Esophagus (tissue), 2 donors: Measurements from ENCODE around the gene NPAS3. TPM values are rescaled to one million over a fixed set of nuclear protein-coding genes. Genes with fewer than 3 reads are reported as not detected.

Experiments used
- H3K27ac ChIP-seq, 2 donors: one replicate each; pipeline ENCODE4 v1.5.1; 2013; ENCODE audit warnings: low read depth in 2 of 2, mild to moderate bottlenecking in 2 of 2, inconsistent platforms in 1 of 2, low read length in 1 of 2, moderate library complexity in 1 of 2
- H3K27me3 ChIP-seq, 2 donors: one replicate each; pipeline ENCODE4 v1.6.1; 2013; ENCODE audit warnings: low read length in 2 of 2, control low read depth in 1 of 2, mild to moderate bottlenecking in 1 of 2; ENCODE audit not compliant: insufficient read depth in 2 of 2, control insufficient read depth in 1 of 2
- H3K36me3 ChIP-seq, 2 donors: one replicate each; pipeline ENCODE4 v1.6.1; 2013; ENCODE audit warnings: low read length in 1 of 2; ENCODE audit not compliant: control insufficient read depth in 2 of 2, insufficient read depth in 2 of 2
- H3K4me1 ChIP-seq, 2 donors: one replicate each; pipeline ENCODE4 v1.6.1; 2013; ENCODE audit warnings: low read length in 1 of 2; ENCODE audit not compliant: control insufficient read depth in 2 of 2, insufficient read depth in 2 of 2
- H3K4me3 ChIP-seq, 2 donors: one replicate each; pipeline ENCODE4 v1.5.1; 2013; ENCODE audit warnings: low read length in 2 of 2, mild to moderate bottlenecking in 2 of 2, low read depth in 1 of 2, moderate library complexity in 1 of 2
- H3K9me3 ChIP-seq, 2 donors: one replicate each; pipeline ENCODE4 v1.6.1; 2013; ENCODE audit warnings: mild to moderate bottlenecking in 2 of 2, low read depth in 1 of 2, low read length in 1 of 2, moderate library complexity in 1 of 2; ENCODE audit not compliant: control insufficient read depth in 2 of 2, insufficient read depth in 1 of 2
- WGBS, 2 donors: extraction: QIAGEN DNeasy Blood & Tissue Kit; methylation state at CpG; one replicate each; pipeline ENCODE4 v1.1.7; 2013; 5-methylcytosine and 5-hydroxymethylcytosine counted together
- polyA plus RNA-seq, 2 donors: library from polyadenylated mRNA; stranded (reverse); fragments of 200-250 nt; gene quantifications; one replicate each; pipeline ENCODE4 v1.2.3, GENCODE V29; 2013
- donor health status: healthy with polysubstance abuse.
- donor health status: Bipolar disorder and iron deficiency.

The NPAS3 gene
- polyA plus RNA-seq, 2 donors = 0.08 to 0.13 TPM

DNA sequence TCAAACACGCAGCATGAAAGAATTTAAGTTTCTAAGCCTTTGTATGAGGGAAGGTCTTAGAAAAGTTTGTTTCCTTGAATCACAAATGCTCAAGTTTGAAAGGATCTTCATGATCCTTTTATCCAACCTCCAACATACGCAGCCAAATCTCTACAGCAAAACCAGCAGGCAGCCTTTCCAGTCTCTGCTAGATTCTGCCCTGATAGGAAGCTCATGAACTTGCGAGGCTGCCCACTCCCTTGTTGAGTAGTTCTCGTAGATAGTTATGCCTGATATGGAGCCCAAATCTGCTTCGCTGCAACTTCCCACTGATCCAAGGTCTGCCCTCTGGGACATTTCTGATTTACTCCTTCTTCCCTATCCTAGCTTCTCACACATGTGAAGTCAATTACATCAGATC, 739.3 kb downstream of the NPAS3 start:
- WGBS, 2 donors = 92 to 93% methylated on average over 5 of the region's 5 CpGs
- Histone ChIP-seq H3K36me3 (no peaks in the 10 kb centered on the region), H3K4me3 (no peak overlapping the region), H3K4me1 (no peaks in the 10 kb centered on the region), H3K27ac (no peak overlapping the region), H3K27me3 (no peaks in the 10 kb centered on the region), H3K9me3 (no peaks in the 10 kb centered on the region)

DNA sequence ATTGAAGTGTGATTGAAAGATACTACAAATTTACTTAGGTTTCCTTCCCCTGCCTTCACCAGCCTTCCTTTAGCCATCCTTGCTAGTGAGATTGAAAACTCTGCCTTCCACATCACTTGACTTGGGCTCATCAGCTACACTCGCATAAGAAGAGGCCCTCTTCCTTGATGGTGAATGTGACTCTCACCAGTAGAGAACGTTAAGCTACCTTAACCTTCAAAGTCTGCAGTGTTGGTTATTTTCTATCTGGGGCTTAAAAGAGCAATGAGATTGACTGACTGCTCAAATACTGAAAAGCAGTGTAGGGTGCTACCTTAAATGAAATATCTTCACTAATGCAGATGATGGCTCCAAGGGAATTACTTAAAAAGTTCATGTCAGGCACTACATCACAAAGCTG, 740.3 kb downstream of the NPAS3 start:
- WGBS, 2 donors = 85 to 91% methylated on average over 2 of the region's 2 CpGs
- Histone ChIP-seq H3K9me3 (no peaks in the 10 kb centered on the region), H3K36me3 (no peaks in the 10 kb centered on the region), H3K4me3 (no peak overlapping the region), H3K4me1 (no peaks in the 10 kb centered on the region), H3K27me3 (no peaks in the 10 kb centered on the region), H3K27ac (no peak overlapping the region)

DNA sequence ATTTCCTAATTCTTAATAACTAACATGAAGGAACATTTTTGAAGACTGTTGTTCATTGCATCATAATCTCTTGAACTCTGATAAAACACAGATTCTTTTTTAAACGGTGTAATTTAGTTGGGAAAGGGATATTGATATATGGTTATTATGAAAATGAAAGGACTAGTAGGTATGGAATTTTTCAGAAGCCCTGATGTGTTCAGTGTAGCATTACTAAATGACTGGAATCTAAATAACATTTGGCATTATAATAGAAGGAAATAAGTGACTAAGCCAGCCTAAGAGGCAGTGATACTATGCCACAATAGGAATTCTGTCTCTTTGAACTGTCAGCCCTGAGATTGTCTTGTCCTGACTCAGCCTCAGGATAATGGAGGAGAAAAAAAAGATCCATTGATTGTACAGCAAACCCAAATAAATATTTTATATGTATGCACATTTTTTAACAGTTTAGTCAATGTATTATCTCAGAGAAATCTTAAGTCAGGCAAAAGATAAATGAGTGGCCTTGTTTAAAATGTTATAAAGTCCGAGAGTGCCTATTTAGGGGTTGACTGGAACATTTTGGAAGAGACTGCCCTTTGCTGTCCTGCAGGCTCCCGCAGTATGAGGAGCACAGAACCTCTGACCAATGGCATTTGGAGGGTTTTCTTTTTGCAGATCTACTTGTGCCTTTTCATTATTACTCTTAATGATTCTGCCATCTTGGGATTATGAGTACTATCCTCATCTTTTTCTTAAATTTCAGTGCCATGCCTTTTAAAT, 741.0 kb downstream of the NPAS3 start:
- Histone ChIP-seq H3K9me3 (no peaks in the 10 kb centered on the region), H3K27ac (no peak overlapping the region), H3K36me3 (no peaks in the 10 kb centered on the region), H3K27me3 (no peaks in the 10 kb centered on the region), H3K4me1 (no peaks in the 10 kb centered on the region), H3K4me3 (no peak overlapping the region)
- 75 to 80% methylated on average over 3 of the region's 3 CpGs for WGBS, 2 donors

DNA sequence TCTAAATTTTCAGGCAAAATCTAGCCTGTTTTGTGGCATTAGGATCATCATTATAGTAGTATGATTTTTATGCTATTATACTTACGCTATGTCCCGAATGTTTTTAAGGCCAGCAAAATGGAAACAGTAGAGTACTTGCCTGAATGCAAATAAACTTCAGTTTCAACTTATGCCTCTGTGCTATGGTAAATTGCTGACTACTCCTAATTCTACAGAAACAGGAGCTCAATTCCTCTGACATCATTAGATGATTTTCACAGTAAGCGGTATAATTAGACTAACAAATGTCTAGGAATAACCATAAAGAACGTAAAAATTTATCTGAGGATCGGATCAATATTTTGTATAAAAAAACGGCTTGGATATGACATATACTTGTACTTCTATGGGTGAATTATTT, 742.2 kb downstream of the NPAS3 start:
- H3K27ac ChIP-seq = no peak overlapping the region
- H3K9me3 ChIP-seq = no peaks in the 10 kb centered on the region
- H3K4me3 ChIP-seq = no peak overlapping the region
- H3K4me1 ChIP-seq = no peaks in the 10 kb centered on the region
- 95 to 97% methylated on average over 6 of the region's 6 CpGs for WGBS, 2 donors
- no peaks in the 10 kb centered on the region for H3K36me3 ChIP-seq
- H3K27me3 ChIP-seq = no peaks in the 10 kb centered on the region

DNA sequence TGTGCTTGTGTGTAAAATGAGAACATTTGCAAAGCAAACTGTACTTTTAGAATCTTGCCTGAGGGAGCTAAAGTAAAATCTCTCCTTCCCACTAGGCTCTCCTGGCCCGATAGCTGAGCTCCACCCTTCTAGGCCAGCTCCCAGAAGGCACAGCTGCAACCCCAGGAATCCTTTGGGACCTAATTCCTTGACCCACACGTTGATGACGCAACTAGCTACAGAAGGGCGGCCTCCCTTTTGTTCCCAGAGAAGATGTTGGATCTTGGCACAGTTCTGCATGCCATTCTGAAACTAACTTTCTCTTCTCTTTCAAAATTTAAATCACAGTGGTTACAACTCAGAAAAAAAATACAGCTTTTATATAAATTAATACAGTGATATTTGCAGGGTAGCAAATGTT, 744.1 kb downstream of the NPAS3 start:
- H3K27me3 ChIP-seq = no peaks in the 10 kb centered on the region
- H3K36me3 ChIP-seq = no peaks in the 10 kb centered on the region
- no peaks in the 10 kb centered on the region for H3K4me1 ChIP-seq
- H3K27ac ChIP-seq = no peak overlapping the region
- no peaks in the 10 kb centered on the region for H3K9me3 ChIP-seq
- H3K4me3 ChIP-seq = no peak overlapping the region
- WGBS, 2 donors = 37 to 54% methylated on average over 4 of the region's 4 CpGs

DNA sequence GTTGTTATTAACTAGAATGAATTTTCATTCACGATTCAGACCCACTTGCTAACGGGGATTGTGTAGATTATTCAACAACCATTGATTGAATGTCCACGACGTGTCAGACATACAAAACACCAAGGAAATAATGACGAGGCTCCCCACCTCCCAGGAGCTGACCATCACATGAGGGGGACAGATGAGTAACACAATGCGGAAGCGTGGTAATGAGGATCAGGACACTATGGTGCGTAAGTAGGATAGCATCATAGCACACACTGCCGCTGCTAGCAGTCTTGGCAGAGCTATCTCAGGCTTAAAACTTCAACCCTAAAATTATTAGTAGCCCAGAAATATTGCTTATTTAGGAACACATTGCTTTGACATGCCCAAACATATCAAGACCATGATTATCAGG, 746.3 kb downstream of the NPAS3 start:
- Histone ChIP-seq H3K4me1 (no peaks in the 10 kb centered on the region), H3K27me3 (no peaks in the 10 kb centered on the region), H3K9me3 (no peaks in the 10 kb centered on the region), H3K27ac (no peak overlapping the region), H3K4me3 (no peak overlapping the region), H3K36me3 (no peaks in the 10 kb centered on the region)
- WGBS, 2 donors = 94 to 96% methylated on average over 9 of the region's 9 CpGs

DNA sequence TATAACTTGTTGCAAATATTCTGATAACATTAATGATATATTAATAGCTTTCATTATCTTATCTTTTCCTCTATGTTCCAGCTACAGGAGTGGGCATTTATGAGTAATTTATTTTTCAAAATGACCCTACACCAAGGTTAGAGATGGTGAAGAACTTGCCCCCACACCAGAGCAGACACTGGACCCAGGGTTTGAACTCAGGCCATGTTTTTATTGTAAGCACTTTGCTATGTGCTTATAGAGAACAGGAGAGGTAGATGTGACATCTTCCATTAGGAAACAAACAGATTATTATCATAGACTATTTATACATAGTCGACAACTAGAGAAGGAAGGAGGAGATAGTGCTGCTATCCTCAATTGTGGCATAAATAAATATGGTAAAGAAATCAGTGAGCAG, 747.0 kb downstream of the NPAS3 start:
- H3K36me3 ChIP-seq = no peaks in the 10 kb centered on the region
- H3K4me1 ChIP-seq = no peaks in the 10 kb centered on the region
- no peak overlapping the region for H3K4me3 ChIP-seq
- H3K27me3 ChIP-seq = no peaks in the 10 kb centered on the region
- H3K27ac ChIP-seq = no peak overlapping the region
- no peaks in the 10 kb centered on the region for H3K9me3 ChIP-seq
- 76 to 86% methylated on average over 1 of the region's 1 CpG for WGBS, 2 donors

DNA sequence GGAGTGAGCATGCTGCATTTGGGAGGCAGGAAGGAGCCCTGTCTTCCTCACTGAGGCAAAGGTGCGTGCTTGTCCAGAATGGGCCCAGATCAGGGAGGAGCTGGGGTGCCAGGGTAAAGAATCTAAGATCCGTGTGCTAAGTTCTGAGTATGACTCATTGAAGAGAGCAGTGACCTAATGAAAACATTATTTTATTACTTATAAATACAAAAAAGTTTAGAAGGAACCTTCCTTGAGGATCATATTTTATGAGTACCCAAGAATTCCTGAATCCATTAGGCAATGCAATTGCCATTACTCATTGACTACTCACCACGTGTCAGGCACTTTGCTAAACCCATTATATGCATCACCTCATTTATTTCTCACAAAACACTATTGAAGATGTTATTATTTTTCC, 747.5 kb downstream of the NPAS3 start:
- H3K27me3 ChIP-seq = no peaks in the 10 kb centered on the region
- no peak overlapping the region for H3K4me3 ChIP-seq
- WGBS, 2 donors = 65 to 68% methylated on average over 3 of the region's 3 CpGs
- no peaks in the 10 kb centered on the region for H3K4me1 ChIP-seq
- H3K9me3 ChIP-seq = no peaks in the 10 kb centered on the region
- H3K27ac ChIP-seq = no peak overlapping the region
- no peaks in the 10 kb centered on the region for H3K36me3 ChIP-seq

DNA sequence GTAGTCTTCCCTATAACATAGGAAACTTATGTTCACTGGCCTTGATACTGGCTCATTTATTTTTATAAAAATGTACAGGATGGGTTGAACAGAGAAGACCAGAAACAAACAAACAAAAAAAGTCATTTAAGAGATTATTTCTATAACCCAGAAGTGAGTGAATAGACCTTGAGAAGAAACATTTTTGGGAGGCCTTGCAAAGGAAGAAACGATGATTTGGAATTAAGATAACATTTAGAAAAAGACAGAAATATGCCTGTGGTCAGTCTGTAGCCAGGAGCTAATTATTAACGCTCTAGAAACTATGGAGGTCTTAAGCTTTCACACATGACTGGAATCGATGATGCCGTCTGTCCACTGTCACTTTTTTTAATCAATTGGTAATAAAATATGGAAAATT, 748.2 kb downstream of the NPAS3 start:
- Histone ChIP-seq H3K27me3 (no peaks in the 10 kb centered on the region), H3K9me3 (no peaks in the 10 kb centered on the region)
- 88 to 91% methylated on average over 4 of the region's 4 CpGs for WGBS, 2 donors

DNA sequence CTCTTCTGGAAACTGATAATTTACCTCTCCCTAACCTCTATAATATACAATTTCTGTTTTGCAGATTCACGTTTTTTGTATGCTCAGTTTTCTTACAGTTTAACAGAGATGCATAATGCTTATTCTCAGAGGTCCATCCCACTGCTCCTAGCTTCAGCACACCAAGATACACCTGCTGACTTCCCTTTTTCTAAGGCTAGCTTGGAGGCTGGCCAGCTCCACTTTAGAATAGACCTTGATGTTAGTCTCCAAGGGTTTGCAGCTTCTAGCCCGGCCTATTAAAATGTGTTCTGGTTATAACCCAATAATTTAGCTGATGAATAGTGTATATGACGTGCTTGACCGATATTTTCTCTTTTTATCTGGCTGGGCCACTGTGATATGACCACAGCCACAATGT, 751.0 kb downstream of the NPAS3 start:
- H3K4me3 ChIP-seq = no peak overlapping the region
- 91 to 92% methylated on average over 4 of the region's 4 CpGs for WGBS, 2 donors
- no peaks in the 10 kb centered on the region for H3K4me1 ChIP-seq
- no peak overlapping the region for H3K27ac ChIP-seq
- no peaks in the 10 kb centered on the region for H3K27me3 ChIP-seq
- no peaks in the 10 kb centered on the region for H3K9me3 ChIP-seq
- H3K36me3 ChIP-seq = no peaks in the 10 kb centered on the region

More for the DNA sequence above, 748.2 kb downstream of the NPAS3 start:
- Histone ChIP-seq H3K4me3 (no peak overlapping the region), H3K4me1 (no peaks in the 10 kb centered on the region), H3K36me3 (no peaks in the 10 kb centered on the region), H3K27ac (no peak overlapping the region)
